HepG2 (cell line): ENCODE measurements around the gene RPL18. TPM values are rescaled to one million over a fixed set of nuclear protein-coding genes. Genes with fewer than 3 reads are reported as not detected.
A peak's percentile ranks its signal among the peaks of the same experiment; 100 is the strongest.

Experiments used
- CREB3 ChIP-seq: sonication (generic); formaldehyde crosslinking; IDR thresholded peaks from 2 replicates; pipeline ENCODE4 v1.5.0; 2020; ENCODE audit warnings: missing genetic modification reagents
- FUBP1 ChIP-seq: sonication (generic); formaldehyde crosslinking; IDR thresholded peaks from 2 replicates; pipeline ENCODE4 v1.5.1; 2020; ENCODE audit warnings: missing genetic modification reagents, mild to moderate bottlenecking, borderline replicate concordance
- GATA4 ChIP-seq: sonication (generic); IDR thresholded peaks from 2 replicates; pipeline ENCODE4 v1.6.1; 2016; ENCODE audit warnings: antibody characterized with exemption, low read depth, borderline replicate concordance
- HNRNPL ChIP-seq: fragments of 200-400 bp; formaldehyde crosslinking; IDR thresholded peaks from 2 replicates; pipeline ENCODE4 v1.6.1; 2017; ENCODE audit warnings: mild to moderate bottlenecking, low read depth, low read length
- HOXA7 ChIP-seq: sonication (generic); formaldehyde crosslinking; IDR thresholded peaks from 2 replicates; pipeline ENCODE4 v1.8.1; 2022; ENCODE audit warnings: mild to moderate bottlenecking, missing genetic modification reagents, moderate library complexity
- IKZF5 ChIP-seq: IDR thresholded peaks from 2 replicates; pipeline ENCODE4 v1.6.1; 2018; ENCODE audit warnings: missing genetic modification reagents, mild to moderate bottlenecking, missing compliant biosample characterization
- IRX3 ChIP-seq: sonication (generic); formaldehyde crosslinking; IDR thresholded peaks from 2 replicates; pipeline ENCODE4 v1.8.1; 2023; ENCODE audit warnings: mild to moderate bottlenecking, low read depth, missing genetic modification reagents, borderline replicate concordance
- KIAA2018 ChIP-seq: sonication (generic); formaldehyde crosslinking; IDR thresholded peaks from 2 replicates; pipeline ENCODE4 v1.5.0; 2020; ENCODE audit warnings: mild to moderate bottlenecking, missing genetic modification reagents, borderline replicate concordance
- KLF9 ChIP-seq: IDR thresholded peaks from 2 replicates; pipeline ENCODE4 v1.6.1; 2016; ENCODE audit warnings: low read depth
- MEIS2 ChIP-seq: sonication (generic); formaldehyde crosslinking; IDR thresholded peaks from 2 replicates; pipeline ENCODE4 v1.9.0; 2021; ENCODE audit warnings: mild to moderate bottlenecking, missing genetic modification reagents
- MTA3 ChIP-seq: sonication (generic); formaldehyde crosslinking; IDR thresholded peaks from 2 replicates; pipeline ENCODE4 v1.4.0; 2020; ENCODE audit warnings: missing genetic modification reagents
- NBN ChIP-seq: fragments of 450-650 bp; conservative IDR thresholded peaks from 2 replicates; pipeline ENCODE4 v1.6.1; 2017
- REPIN1 ChIP-seq: sonication (generic); formaldehyde crosslinking; IDR thresholded peaks from 2 replicates; pipeline ENCODE4 v1.8.0; 2022; ENCODE audit warnings: missing genetic modification reagents, low read depth, mild to moderate bottlenecking, borderline replicate concordance
- RXRB ChIP-seq: IDR thresholded peaks from 2 replicates; pipeline ENCODE4 v1.6.1; 2016; ENCODE audit warnings: borderline replicate concordance, missing genetic modification reagents, missing compliant biosample characterization
- ZNF235 ChIP-seq: sonication (generic); formaldehyde crosslinking; IDR thresholded peaks from 2 replicates; pipeline ENCODE4 v1.8.1; 2023; ENCODE audit warnings: mild to moderate bottlenecking, missing genetic modification reagents, borderline replicate concordance
- ZNF547 ChIP-seq: sonication (generic); formaldehyde crosslinking; IDR thresholded peaks from 2 replicates; pipeline ENCODE4 v1.5.1; 2020; ENCODE audit warnings: mild to moderate bottlenecking, missing genetic modification reagents
- ZSCAN25 ChIP-seq: sonication (generic); formaldehyde crosslinking; IDR thresholded peaks from 2 replicates; pipeline ENCODE4 v1.8.0; 2022; ENCODE audit warnings: mild to moderate bottlenecking, missing genetic modification reagents
- ZSCAN9 ChIP-seq: IDR thresholded peaks from 2 replicates; pipeline ENCODE4 v1.6.1; 2016; ENCODE audit warnings: borderline replicate concordance
- polyA plus RNA-seq, 8 experiments: library from polyadenylated mRNA; depleted of rRNA in 3 of 8; stranded (reverse) in 7 of 8; unstranded in 1 of 8; fragments of >200 nt; fragmentation: Illumina TruSeq in 4 of 8; extraction: Trizol in 4 of 8; gene quantifications; 2 replicates each; pipeline versions ENCODE4 v1.2.1 to v1.2.3, GENCODE V29; 2011 to 2016; ENCODE audit warnings: low read depth in 4 of 8, missing spikeins in 1 of 8, mixed read lengths in 1 of 8; ENCODE audit not compliant: insufficient read depth in 1 of 8
- total RNA-seq, 5 experiments: library from RNA; depleted of rRNA; stranded (reverse); fragments of >200 nt; fragmentation: Illumina TruSeq; extraction: Trizol; gene quantifications; 2 replicates each; pipeline ENCODE4 v1.2.3, GENCODE V29; 2016; ENCODE audit warnings: low read depth in 1 of 5

RPL18 gene
- total and polyA plus RNA-seq, 2 of the 13 experiments (the other 11 are each of a cell fraction or from before 2014, with no cell fraction given) = 1,485 to 1,639 TPM

GRCh38 chr19:48646001-48646721 lies 27.2 kb upstream of the RPL18 start, which contains the start of gene CA11 (continued):
- TF ChIP-seq MEIS2 (CRISPR knock-in tag) (0 out of 2 replicates have a peak, but pooled peaks have one; percentile 25), MTA3 (CRISPR knock-in tag) (no peak), ZSCAN9 (CRISPR knock-in tag) (no peak), ZNF235 (CRISPR knock-in tag) (no peak), RXRB (0 out of 2 replicates have a peak, but pooled peaks have one; percentile 17), IRX3 (no peak), HOXA7 (CRISPR knock-in tag) (no peak), ZSCAN25 (CRISPR knock-in tag) (peak; percentile 93), REPIN1 (CRISPR knock-in tag) (peak; percentile 25; the same call in 1 of the 2 replicates), NBN (no peak), GATA4 (no peak), KIAA2018 (CRISPR knock-in tag) (no peak), ZNF547 (0 out of 2 replicates have a peak, but pooled peaks have one; percentile 29), FUBP1 (CRISPR knock-in tag) (no peak), CREB3 (CRISPR knock-in tag) (no peak), HNRNPL (no peak), IKZF5 (CRISPR knock-in tag) (no peak), KLF9 (CRISPR knock-in tag) (no peak)
